OCI-LY7 (cell line): Measurements from ENCODE around the gene TAF3. TPM values are rescaled to one million over a fixed set of nuclear protein-coding genes. Genes with fewer than 3 reads are reported as not detected.
A peak's percentile ranks its signal among the peaks of the same experiment; 100 is the strongest.

Experiments used
- BruUV-seq: library from RNA; stranded (reverse); fragments of 400-500 nt; replicated peaks from 2 replicates; lab custom pipeline; 2021; lab: Mats Ljungman, UMichigan
- CTCF ChIA-PET: fragments of 300-600 bp; sonication (Branson Sonifier 250); formaldehyde crosslinking; loops from one replicate; lab custom pipeline; 2022; ENCODE audit warnings: antibody characterized with exemption; ENCODE audit not compliant: unreplicated experiment; lab: Charles Lee
- POLR2A ChIA-PET: fragments of 300-600 bp; sonication (Branson Sonifier 250); formaldehyde crosslinking; loops from one replicate; lab custom pipeline; 2022; ENCODE audit warnings: antibody characterized with exemption; lab: Charles Lee
- DNase-seq: peaks from one replicate; pipeline ENCODE4 v3.0.0-alpha.2; 2015; ENCODE audit warnings: low spot score
- H2AFZ ChIP-seq: fragments of 200-600 bp; sonication (generic), shearing (Covaris generic); 2 replicates; pipeline ENCODE4 v1.6.1; 2014; ENCODE audit warnings: mild to moderate bottlenecking, antibody characterized with exemption, low read length, moderate library complexity
- H3K27ac ChIP-seq: fragments of 200-600 bp; sonication (generic); 2 replicates; pipeline ENCODE4 v1.5.1; 2014; ENCODE audit warnings: mixed run types, low read depth, mild to moderate bottlenecking, moderate library complexity, low read length, inconsistent platforms; ENCODE audit not compliant: poor library complexity, severe bottlenecking
- H3K36me3 ChIP-seq: fragments of 200-600 bp; sonication (generic); 2 replicates; pipeline ENCODE4 v1.6.1; 2014; ENCODE audit warnings: mild to moderate bottlenecking, antibody characterized with exemption, low read length, moderate library complexity, mixed read lengths; ENCODE audit not compliant: insufficient read depth
- H3K4me1 ChIP-seq: fragments of 200-600 bp; sonication (generic); 2 replicates; pipeline ENCODE4 v1.5.1; 2014; ENCODE audit warnings: mild to moderate bottlenecking, low read length; ENCODE audit not compliant: insufficient read depth, poor library complexity, severe bottlenecking
- H3K4me2 ChIP-seq: fragments of 200-600 bp; sonication (generic); 2 replicates; pipeline ENCODE4 v1.6.1; 2014; ENCODE audit warnings: mild to moderate bottlenecking, low read length
- H3K4me3 ChIP-seq: fragments of 200-600 bp; sonication (generic); 2 replicates; pipeline ENCODE4 v1.5.1; 2014; ENCODE audit warnings: mild to moderate bottlenecking, low read depth, low read length; ENCODE audit not compliant: poor library complexity, severe bottlenecking
- H3K79me2 ChIP-seq: fragments of 200-600 bp; sonication (generic); 2 replicates; pipeline ENCODE4 v1.6.1; 2016; ENCODE audit warnings: low read depth, mild to moderate bottlenecking, low read length, moderate library complexity, mixed read lengths; ENCODE audit not compliant: insufficient read depth
- H3K9me2 ChIP-seq: fragments of 200-600 bp; sonication (generic); 2 replicates; pipeline ENCODE4 v1.6.1; 2016; ENCODE audit warnings: mild to moderate bottlenecking, low read length, mixed read lengths; ENCODE audit not compliant: insufficient read depth
- H3K9me3 ChIP-seq: fragments of 200-600 bp; sonication (generic); 2 replicates; pipeline ENCODE4 v1.6.1; 2014; ENCODE audit warnings: mild to moderate bottlenecking, mixed run types, low read length, mixed read lengths
- H4K20me1 ChIP-seq: fragments of 200-600 bp; sonication (generic); 2 replicates; pipeline ENCODE4 v1.6.1; 2014; ENCODE audit warnings: mild to moderate bottlenecking, antibody characterized with exemption, low read length, moderate library complexity, mixed read lengths; ENCODE audit not compliant: insufficient read depth
- CTCF ChIP-seq: fragments of 200-600 bp; sonication (generic); conservative IDR thresholded peaks from 2 replicates; pipeline ENCODE4 v1.5.1; 2014; ENCODE audit warnings: mild to moderate bottlenecking, antibody characterized with exemption, low read length, moderate library complexity, mixed read lengths
- EZH2phosphoT487 ChIP-seq: fragments of 200-600 bp; sonication (generic); IDR thresholded peaks from 2 replicates; pipeline ENCODE4 v1.6.1; 2018; ENCODE audit warnings: low read depth, borderline replicate concordance, mild to moderate bottlenecking, mixed run types, antibody characterized with exemption, low read length, moderate library complexity, mixed read lengths
- intact Hi-C: fragments of 100-400 bp; cut with micrococcal nuclease; formaldehyde crosslinking; loops from one replicate; pipeline ENCODE4 v1.10.0; 2022; ENCODE audit not compliant: unreplicated experiment
- total RNA-seq, 2 experiments: library from RNA; depleted of rRNA in 1 of 2; stranded (reverse); fragments of >200 nt in 1 of 2; shearing (Covaris generic) in 1 of 2; gene quantifications; 2 replicates each; pipeline ENCODE4 v1.2.3, GENCODE V29; 2014 to 2022

The TAF3 gene
- total RNA-seq, 2 experiments from 2014 or later: 3.8 to 11.1 TPM

GRCh38 chr10:8058274-8059111, 240.2 kb downstream of the TAF3 start:
- TF ChIP-seq CTCF: no peak
- TF ChIP-seq EZH2phosphoT487: no peak
- H3K27ac ChIP-seq: no peak overlapping the region
- no peaks in the 10 kb centered on the region for H3K9me3 ChIP-seq
- H4K20me1 ChIP-seq: no peaks in the 10 kb centered on the region
- H3K36me3 ChIP-seq: no peaks in the 10 kb centered on the region
- H3K4me3 ChIP-seq: no peak overlapping the region
- H3K9me2 ChIP-seq: no peaks in the 10 kb centered on the region
- ChIA-PET POLR2A (interaction anchor here (0.6 kb wide), 1 partner anchor 18 kb away, joined by 3 read pairs; no protein-coding TSS in a partner anchor), CTCF (no interaction called here)
- intact Hi-C loops: loop anchor here (10.0 kb wide), 1 partner anchor 1146 kb away; no protein-coding TSS in a partner anchor
- no peaks in the 10 kb centered on the region for H3K79me2 ChIP-seq
- no peak for DNase-seq
- H3K4me1 ChIP-seq: peaks cover 21% of the 10 kb centered on the region
- H3K4me2 ChIP-seq: no peak overlapping the region
- H2AFZ ChIP-seq: no peak overlapping the region
- BruUV-seq: no TSS peak

- CTCF ChIA-PET: no interaction called here
- BruUV-seq: no TSS peak
- DNase-seq: peak; percentile 17
- intact Hi-C loops: loop anchor here (10.0 kb wide), 1 partner anchor 1145 kb away; no protein-coding TSS in a partner anchor
- TF ChIP-seq EZH2phosphoT487 (no peak), CTCF (no peak)
- no peaks in the 10 kb centered on the region for H3K9me2 ChIP-seq
- no peaks in the 10 kb centered on the region for H4K20me1 ChIP-seq
- H3K4me2 ChIP-seq: peak overlapping the region; percentile 40
- H3K79me2 ChIP-seq: no peaks in the 10 kb centered on the region
- peaks cover 21% of the 10 kb centered on the region for H3K4me1 ChIP-seq
- no peaks in the 10 kb centered on the region for H3K9me3 ChIP-seq
- H3K36me3 ChIP-seq: no peaks in the 10 kb centered on the region
- H2AFZ ChIP-seq: peak overlapping the region; percentile 20; the same call in 1 of the 2 replicates
- POLR2A ChIA-PET: no interaction called here
- no peak overlapping the region for H3K27ac ChIP-seq
- no peak overlapping the region for H3K4me3 ChIP-seq
Observed at GRCh38 chr10:8059191-8059936, 241.1 kb downstream of the TAF3 start.
